Stimulated activated CD4-positive, alpha-beta T cell treated with anti-CD3 and anti-CD28 coated beads, TNF-alpha, amount 100 ng/mL, for 24 hours (primary cell): ENCODE measurements around the gene RTKN.

Experiments
- DNase-seq, 3 experiments: peaks; one replicate each; pipeline ENCODE4 v3.0.0-alpha.2; 2020; ENCODE audit warnings: low read depth in 3 of 3

RTKN gene

DNA sequence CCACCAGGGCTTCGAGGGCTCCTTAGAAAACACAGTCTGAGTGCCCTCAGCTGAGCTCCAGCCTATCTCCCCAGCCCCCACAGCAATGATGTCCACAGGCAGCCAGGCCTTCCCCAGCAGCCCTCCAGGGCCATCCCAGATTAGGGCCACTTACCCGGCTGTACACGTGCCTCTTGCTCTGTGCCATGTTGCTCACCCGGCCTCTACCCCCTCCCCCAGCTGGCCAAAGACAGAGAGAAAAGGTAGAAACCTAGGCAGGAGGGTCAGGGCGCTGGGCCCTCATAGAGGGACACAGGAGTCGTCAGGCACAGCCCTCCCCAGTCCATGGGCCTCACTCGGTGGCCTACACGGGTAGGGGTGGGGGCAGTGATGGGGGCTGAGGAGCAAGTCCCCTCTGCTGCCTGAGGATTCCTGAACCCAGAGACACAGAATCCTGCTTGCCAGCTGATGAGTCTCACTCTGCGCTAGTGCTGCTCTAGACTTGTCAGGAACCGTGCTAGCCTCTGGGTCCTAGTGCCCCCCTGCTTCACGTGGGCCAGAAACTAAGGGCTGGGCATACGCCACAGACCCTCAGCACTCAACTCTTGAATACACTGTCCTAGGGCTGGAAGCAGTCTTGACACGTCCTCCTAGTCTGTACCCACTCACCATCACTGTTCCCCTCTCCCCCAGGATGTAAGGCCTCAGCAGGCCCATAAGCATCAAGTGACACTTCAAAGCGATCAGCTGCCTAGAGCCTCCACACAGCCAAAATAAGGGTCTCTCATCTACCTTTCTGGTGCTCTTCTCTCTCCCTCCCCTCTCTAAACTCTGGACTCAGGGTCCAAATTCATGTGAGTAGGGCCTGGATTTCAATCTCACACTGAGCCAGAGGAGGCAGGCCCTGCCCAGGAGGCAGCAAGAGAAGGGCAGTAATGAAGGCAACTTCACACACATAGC, 61.6 kb downstream of the RTKN start, which contains the start of gene DCTN1:
Gene DCTN1, minus strand, starts transcription at position 461 of the 939 bp plus-strand sequence. Its CDS starts 274 bp downstream, at position 187.
- no peak for DNase-seq

DNA sequence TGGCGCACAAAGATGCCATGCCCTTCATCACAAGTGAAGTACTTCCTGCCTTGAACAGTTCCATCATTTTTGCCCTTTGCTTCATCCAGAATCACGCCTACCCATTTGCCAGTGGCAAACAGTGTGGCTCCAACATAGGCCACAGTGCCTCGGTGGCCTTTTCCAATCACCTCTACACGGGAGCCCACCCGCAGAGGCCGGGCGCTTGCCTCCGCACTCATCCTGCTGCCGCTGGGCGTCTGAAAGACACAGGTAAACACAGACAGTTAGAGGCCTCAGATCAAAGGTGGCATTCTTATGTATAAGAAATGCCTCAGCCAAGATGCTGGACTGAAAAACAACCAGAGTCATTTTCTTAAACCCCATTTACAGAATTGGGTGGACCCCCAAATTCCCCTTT, 63.7 kb downstream of the RTKN start:
- DNase-seq: no peak

DNA sequence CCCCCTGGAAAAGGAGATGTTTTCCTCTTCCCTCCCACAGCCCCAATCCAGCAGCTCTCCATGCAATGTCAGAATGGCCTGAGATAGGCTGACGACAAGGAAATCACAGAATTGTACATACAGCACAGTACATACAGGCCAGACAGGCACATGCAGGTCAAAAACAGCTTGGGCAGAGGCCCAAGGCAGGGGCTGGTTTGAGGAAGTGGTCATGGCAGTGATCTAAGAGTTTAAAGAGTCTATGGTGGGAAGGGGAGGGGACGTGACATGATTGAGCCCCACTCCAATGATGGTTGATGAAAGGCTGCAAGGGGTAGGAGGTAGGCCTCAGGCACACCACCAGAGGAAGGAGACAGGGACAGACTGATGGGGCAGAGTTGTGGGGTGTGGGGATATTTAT, 65.9 kb downstream of the RTKN start:
- no peak for DNase-seq
